ENCODE data around the gene MIEF1.

Gene MIEF1

GRCh38 chr22:39476664-39477063 lies 25.4 kb upstream of the MIEF1 start:
- no peak overlapping the region for H3K9ac ChIP-seq
- no peak overlapping the region for H3K4me3 ChIP-seq (ENCODE audit: low read depth, low read length)
- H3K9me3 ChIP-seq (ENCODE audit: control insufficient read depth, low read length), result no peaks in the 10 kb centered on the region
- no peaks in the 10 kb centered on the region for H3K4me1 ChIP-seq
- H3K4me2 ChIP-seq (ENCODE audit: low read length), result no peak overlapping the region
- H3K36me3 ChIP-seq (ENCODE audit: control insufficient read depth, insufficient read depth, low read length), result no peaks in the 10 kb centered on the region
- no peaks in the 10 kb centered on the region for H3K79me2 ChIP-seq
- H3K27ac ChIP-seq, result no peak overlapping the region
- TF ChIP-seq CTCF (IDR thresholded peaks at IDR 0.05), result no peak
- no peaks in the 10 kb centered on the region for H3K27me3 ChIP-seq (ENCODE audit: control insufficient read depth, insufficient read depth, low read length)
- H2AFZ ChIP-seq, result no peak overlapping the region

GRCh38 chr22:39477542-39477941 lies 24.5 kb upstream of the MIEF1 start:
- Histone ChIP-seq H2AFZ (no peak overlapping the region), H3K4me3 (ENCODE audit: low read depth, low read length) (no peak overlapping the region), H3K4me1 (no peaks in the 10 kb centered on the region), H3K9ac (no peak overlapping the region), H3K36me3 (ENCODE audit: control insufficient read depth, insufficient read depth, low read length) (no peaks in the 10 kb centered on the region), H3K27ac (no peak overlapping the region), H3K79me2 (no peaks in the 10 kb centered on the region), H3K27me3 (ENCODE audit: control insufficient read depth, insufficient read depth, low read length) (no peaks in the 10 kb centered on the region), H3K4me2 (ENCODE audit: low read length) (no peak overlapping the region), H3K9me3 (ENCODE audit: control insufficient read depth, low read length) (no peaks in the 10 kb centered on the region)
- TF ChIP-seq CTCF (IDR thresholded peaks at IDR 0.05), result no peak

- no peak overlapping the region for H3K27ac ChIP-seq
- no peaks in the 10 kb centered on the region for H3K79me2 ChIP-seq
- no peaks in the 10 kb centered on the region for H3K4me1 ChIP-seq
- no peak overlapping the region for H3K4me3 ChIP-seq (ENCODE audit: low read depth, low read length)
- no peak overlapping the region for H2AFZ ChIP-seq
- no peaks in the 10 kb centered on the region for H3K36me3 ChIP-seq (ENCODE audit: control insufficient read depth, insufficient read depth, low read length)
- H3K9me3 ChIP-seq (ENCODE audit: control insufficient read depth, low read length), result no peaks in the 10 kb centered on the region
- H3K4me2 ChIP-seq (ENCODE audit: low read length), result no peak overlapping the region
- no peaks in the 10 kb centered on the region for H3K27me3 ChIP-seq (ENCODE audit: control insufficient read depth, insufficient read depth, low read length)
- no peak overlapping the region for H3K9ac ChIP-seq
- TF ChIP-seq CTCF (IDR thresholded peaks at IDR 0.05), result no peak
These were observed 23.6 kb upstream of the MIEF1 start for GRCh38 chr22:39478441-39478850.

- no peak overlapping the region for H3K27ac ChIP-seq
- no peak overlapping the region for H3K4me2 ChIP-seq (ENCODE audit: low read length)
- H3K36me3 ChIP-seq (ENCODE audit: control insufficient read depth, insufficient read depth, low read length), result no peaks in the 10 kb centered on the region
- H3K27me3 ChIP-seq (ENCODE audit: control insufficient read depth, insufficient read depth, low read length), result no peaks in the 10 kb centered on the region
- no peak for TF ChIP-seq CTCF (IDR thresholded peaks at IDR 0.05)
- H3K4me3 ChIP-seq (ENCODE audit: low read depth, low read length), result no peak overlapping the region
- H3K9me3 ChIP-seq (ENCODE audit: control insufficient read depth, low read length), result no peaks in the 10 kb centered on the region
- H3K4me1 ChIP-seq, result no peaks in the 10 kb centered on the region
- H2AFZ ChIP-seq, result no peak overlapping the region
- H3K79me2 ChIP-seq, result no peaks in the 10 kb centered on the region
- H3K9ac ChIP-seq, result no peak overlapping the region
These were observed 22.8 kb upstream of the MIEF1 start for GRCh38 chr22:39479254-39479653.

- no peak overlapping the region for H3K27ac ChIP-seq
These were observed 21.5 kb upstream of the MIEF1 start for GRCh38 chr22:39480557-39480956.

More at GRCh38 chr22:39480557-39480956, 21.5 kb upstream of the MIEF1 start:
- Histone ChIP-seq H3K9me3 (ENCODE audit: control insufficient read depth, low read length) (no peaks in the 10 kb centered on the region), H3K36me3 (ENCODE audit: control insufficient read depth, insufficient read depth, low read length) (no peaks in the 10 kb centered on the region), H3K4me1 (no peaks in the 10 kb centered on the region), H3K4me2 (ENCODE audit: low read length) (no peak overlapping the region), H3K4me3 (ENCODE audit: low read depth, low read length) (no peak overlapping the region), H3K27me3 (ENCODE audit: control insufficient read depth, insufficient read depth, low read length) (no peaks in the 10 kb centered on the region), H2AFZ (no peak overlapping the region), H3K79me2 (no peaks in the 10 kb centered on the region), H3K9ac (no peak overlapping the region)
- no peak for TF ChIP-seq CTCF (IDR thresholded peaks at IDR 0.05)

Data from parathyroid adenoma (tissue), 2 donors.